H1 (cell line): ENCODE results near the gene CFD. TPM values are rescaled to one million over a fixed set of nuclear protein-coding genes. Genes with fewer than 3 reads are reported as not detected.

Experiments used
- CEBPB ChIP-seq: IDR thresholded peaks from 2 replicates; pipeline ENCODE4 v1.6.1; 2012; ENCODE audit warnings: low read depth, low read length
- CHD1 ChIP-seq: IDR thresholded peaks from 2 replicates; pipeline ENCODE4 v1.6.1; 2012; ENCODE audit warnings: low read depth, low read length, improper control_type of control experiment
- HDAC6 ChIP-seq: IDR thresholded peaks from one replicate; pipeline ENCODE4 v1.7.1; 2012; ENCODE audit warnings: low read depth, mild to moderate bottlenecking, inconsistent platforms, low read length, moderate library complexity
- JUN ChIP-seq: IDR thresholded peaks from 2 replicates; pipeline ENCODE4 v1.6.1; 2011; ENCODE audit warnings: low read depth, mild to moderate bottlenecking, improper control_type of control experiment, low read length
- KDM4A ChIP-seq: IDR thresholded peaks from one replicate; pipeline ENCODE4 v1.7.1; 2012; ENCODE audit warnings: low read depth, mild to moderate bottlenecking, moderate library complexity, low read length, inconsistent platforms; ENCODE audit not compliant: severe bottlenecking
- NANOG ChIP-seq: IDR thresholded peaks from 2 replicates; pipeline ENCODE4 v1.6.1; 2011; ENCODE audit warnings: low read length, low read depth, mild to moderate bottlenecking, inconsistent platforms; ENCODE audit not compliant: insufficient read depth, poor library complexity, severe bottlenecking
- POLR2A ChIP-seq, 2 experiments: IDR thresholded peaks; 1 replicate in 1 of 2; 2 replicates in 1 of 2; pipeline ENCODE4 v1.6.1; 2011; ENCODE audit warnings: low read depth in 2 of 2, low read length in 2 of 2, mild to moderate bottlenecking in 2 of 2; ENCODE audit errors: control extremely low read depth in 1 of 2
- SIX5 ChIP-seq: IDR thresholded peaks from 2 replicates; pipeline ENCODE4 v1.6.1; 2011; ENCODE audit warnings: mild to moderate bottlenecking, low read depth, low read length
- TAF1 ChIP-seq: IDR thresholded peaks from 2 replicates; pipeline ENCODE4 v1.6.1; 2011; ENCODE audit warnings: mild to moderate bottlenecking, low read depth, low read length
- TAF7 ChIP-seq: optimal IDR thresholded peaks from 2 replicates; pipeline ENCODE3; 2011; ENCODE audit warnings: low read depth, mild to moderate bottlenecking, inconsistent platforms, low read length, moderate library complexity, borderline replicate concordance
- TEAD4 ChIP-seq: IDR thresholded peaks from 2 replicates; pipeline ENCODE4 v1.6.1; 2012; ENCODE audit warnings: low read depth, low read length, inconsistent platforms, mixed read lengths
- polyA plus RNA-seq, 7 experiments: library from polyadenylated mRNA; depleted of rRNA in 3 of 7; stranded (reverse) in 5 of 7; unstranded in 2 of 7; fragments of >200 nt in 5 of 7; fragments of 200-250 nt in 2 of 7; gene quantifications; 1 replicate in 5 of 7; 2 replicates in 1 of 7; 4 replicates in 1 of 7; pipeline versions ENCODE4 v1.2.1 to v1.2.3, GENCODE V29; 2011 to 2013; ENCODE audit warnings: missing spikeins in 2 of 7, mixed read lengths in 2 of 7
- total RNA-seq: library from RNA; stranded (reverse); fragmentation: NEBNext Ultra II Directional; extraction: Animal tissue kit (Norgen Biotek cat#: 25700); gene quantifications from 2 replicates; pipeline ENCODE4 v1.2.1, GENCODE V29; 2021

Gene CFD
- total and polyA plus RNA-seq, 2 of the 8 experiments (the other 6 are each of a cell fraction or from before 2014, with no cell fraction given), result 1.7 to 2.8 TPM

DNA sequence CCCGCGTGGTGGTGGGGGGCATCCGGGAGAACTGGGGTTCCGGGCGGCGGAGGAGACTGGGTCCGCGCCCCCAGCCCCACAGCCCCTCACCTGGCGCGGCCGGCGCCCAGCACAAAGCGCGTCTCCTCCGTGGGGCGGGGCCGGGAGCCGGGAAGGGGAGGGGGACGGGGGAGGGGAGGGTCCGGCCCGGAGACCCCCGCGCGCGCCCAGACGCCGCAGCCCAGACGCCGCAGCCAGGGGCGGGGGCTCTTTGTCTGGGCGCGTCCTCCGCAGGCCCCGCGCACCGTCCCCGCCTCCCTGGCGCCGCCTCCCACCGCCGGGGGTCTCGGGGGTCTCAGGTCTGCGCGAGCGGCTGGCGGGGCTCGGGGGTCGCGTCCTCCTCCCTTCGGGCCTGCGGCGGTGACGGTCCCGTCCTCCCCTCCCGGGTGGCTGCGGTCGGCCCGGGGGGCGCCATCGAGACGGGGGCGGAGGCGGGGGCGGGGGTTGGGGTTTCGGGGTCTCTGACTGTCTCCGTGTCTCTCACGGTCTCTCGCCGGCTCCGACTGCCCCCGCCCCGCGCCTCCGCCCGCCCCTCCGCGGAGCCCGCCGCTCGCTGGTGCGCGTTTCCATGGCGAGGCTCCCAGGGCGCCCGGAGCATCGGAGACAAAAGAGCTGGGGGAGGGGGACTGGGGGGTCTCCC is 37.5 kb upstream of the CFD start, which contains the start of gene PLPPR3 (continued):
- TF ChIP-seq CEBPB (no peak), TAF1 (0 out of 2 replicates have a peak, but pooled peaks have one; percentile 7), NANOG (no peak), TAF7 (no peak), KDM4A (peak; percentile 16), HDAC6 (no peak), CHD1 (no peak), TEAD4 (no peak), SIX5 (no peak), JUN (no peak), POLR2A (IDR thresholded peaks at IDR 0.05; ENCODE audit: control extremely low read depth in 1 of 2, low read depth in 2 of 2, low read length in 2 of 2) (no peak)
